Measurements from ENCODE around the gene PDCD1. TPM values are rescaled to one million over a fixed set of nuclear protein-coding genes. Genes with fewer than 3 reads are reported as not detected.

PDCD1 gene
- total RNA-seq, 1 experiment from 2014 or later = not detected

Other genes starting within 250 kb of the PDCD1 start
- gene THAP4, start 221.7 kb downstream of the PDCD1 start, total RNA-seq (2021) = 78.2 and 94.8 TPM in 2 replicates
- gene ATG4B, start 221.2 kb downstream of the PDCD1 start, total RNA-seq (2021) = 162 and 177 TPM in 2 replicates
- 183 and 191 TPM in 2 replicates for gene DTYMK, start 172.1 kb downstream of the PDCD1 start, total RNA-seq (2021)
- gene ING5, start 156.9 kb downstream of the PDCD1 start, total RNA-seq (2021) = 79.7 and 106 TPM in 2 replicates
- gene D2HGDH, start 124.3 kb downstream of the PDCD1 start, total RNA-seq (2021) = 131 and 232 TPM in 2 replicates
- 3.9 and 4.3 TPM in 2 replicates for gene GAL3ST2, start 82.1 kb downstream of the PDCD1 start, total RNA-seq (2021)
- gene NEU4, start 49.7 kb downstream of the PDCD1 start, total RNA-seq (2021) = 0.90 and 0.92 TPM in 2 replicates
- not detected in 2 replicates for gene RTP5, start 10.8 kb upstream of the PDCD1 start, total RNA-seq (2021)